PC-3 (cell line): ENCODE results near the gene AKAP6. TPM values are rescaled to one million over a fixed set of nuclear protein-coding genes. Genes with fewer than 3 reads are reported as not detected.
A peak's percentile ranks its signal among the peaks of the same experiment; 100 is the strongest.

Experiments used
- ATAC-seq: fragments of 200-7000 bp; cut with Tn5 transposase; 2 replicates; pipeline ENCODE4 v1.9.1; 2020; ENCODE audit warnings: mild to moderate bottlenecking, moderate library complexity
- BruUV-seq: library from RNA; stranded (reverse); fragments of 400-500 nt; replicated peaks from 2 replicates; lab custom pipeline; 2021; lab: Mats Ljungman, UMichigan
- CTCF ChIA-PET: fragments of 300-600 bp; sonication (Branson Sonifier 250); formaldehyde crosslinking; loops from one replicate; lab custom pipeline; 2022; ENCODE audit warnings: antibody characterized with exemption; lab: Charles Lee
- POLR2A ChIA-PET: fragments of 300-600 bp; sonication (Branson Sonifier 250); formaldehyde crosslinking; loops from one replicate; lab custom pipeline; 2022; ENCODE audit warnings: antibody characterized with exemption; ENCODE audit not compliant: unreplicated experiment; lab: Charles Lee
- DNase-seq: peaks from one replicate; pipeline ENCODE4 v3.0.0-alpha.2; 2015
- H2AFZ ChIP-seq: fragments of 300-600 bp; sonication (generic); 2 replicates; pipeline ENCODE4 v1.6.0; 2016; ENCODE audit warnings: antibody characterized with exemption, low read length
- H3F3A ChIP-seq: fragments of 300-600 bp; sonication (generic); one replicate; pipeline ENCODE4 v1.6.0; 2017; ENCODE audit warnings: antibody characterized with exemption, low read length, control low read depth, mild to moderate bottlenecking; ENCODE audit not compliant: unreplicated experiment
- H3K27ac ChIP-seq: fragments of 300-600 bp; sonication (generic); 2 replicates; pipeline ENCODE4 v1.5.1; 2016; ENCODE audit warnings: mild to moderate bottlenecking, low read length
- H3K27me3 ChIP-seq: fragments of 300-600 bp; sonication (generic); 2 replicates; pipeline ENCODE4 v1.6.1; 2016; ENCODE audit warnings: low read length, mixed read lengths
- H3K36me3 ChIP-seq: fragments of 300-600 bp; sonication (generic); 2 replicates; pipeline ENCODE4 v1.6.1; 2016; ENCODE audit warnings: low read depth, mixed run types, low read length, mixed read lengths
- H3K4me1 ChIP-seq: fragments of 300-600 bp; sonication (generic); 2 replicates; pipeline ENCODE4 v1.5.1; 2016; ENCODE audit warnings: low read length; ENCODE audit not compliant: insufficient read depth
- H3K4me2 ChIP-seq: fragments of 300-600 bp; sonication (generic); 2 replicates; pipeline ENCODE4 v1.6.0; 2016; ENCODE audit warnings: low read length
- H3K4me3 ChIP-seq: fragments of 300-600 bp; sonication (generic); 2 replicates; pipeline ENCODE4 v1.5.1; 2016; ENCODE audit warnings: mild to moderate bottlenecking, low read length, mixed read lengths
- H3K79me2 ChIP-seq: fragments of 300-600 bp; sonication (generic); 2 replicates; pipeline ENCODE4 v1.6.1; 2017; ENCODE audit warnings: low read length, mixed read lengths
- H3K9ac ChIP-seq: fragments of 300-600 bp; sonication (generic); 2 replicates; pipeline ENCODE4 v1.6.0; 2016; ENCODE audit warnings: mild to moderate bottlenecking, low read length
- H3K9me2 ChIP-seq: fragments of 300-600 bp; sonication (generic); replicated peaks from 2 replicates; pipeline ENCODE4 v1.6.1; 2016; ENCODE audit warnings: mixed run types, low read length, mixed read lengths
- H3K9me3 ChIP-seq: fragments of 300-600 bp; sonication (generic); 2 replicates; pipeline ENCODE4 v1.6.1; 2016; ENCODE audit warnings: low read length, mixed read lengths
- H4K20me1 ChIP-seq: fragments of 300-600 bp; sonication (generic); 2 replicates; pipeline ENCODE4 v1.6.1; 2016; ENCODE audit warnings: low read length, mixed read lengths
- EZH2 ChIP-seq: fragments of 300-600 bp; sonication (generic); IDR thresholded peaks from one replicate; pipeline ENCODE4 v1.6.1; 2017; ENCODE audit warnings: antibody characterized with exemption, mild to moderate bottlenecking, low read length; ENCODE audit not compliant: unreplicated experiment
- EZH2phosphoT487 ChIP-seq: fragments of 300-600 bp; sonication (generic); IDR thresholded peaks from 2 replicates; pipeline ENCODE4 v1.6.1; 2018; ENCODE audit warnings: mild to moderate bottlenecking, antibody characterized with exemption, low read length, borderline replicate concordance
- intact Hi-C: fragments of 100-400 bp; cut with micrococcal nuclease; formaldehyde crosslinking; loops from 2 replicates; pipeline ENCODE4 v1.9.0; 2023
- total RNA-seq: library from RNA; depleted of rRNA; stranded (reverse); fragments of >200 nt; gene quantifications from 2 replicates; pipeline ENCODE4 v1.2.3, GENCODE V29; 2014
- TF ChIP-seq, protein P1 (sequence below): fragments of 300-600 bp; sonication (generic); conservative IDR thresholded peaks from 2 replicates; pipeline ENCODE4 v1.5.1; 2017; ENCODE audit warnings: antibody characterized with exemption, low read depth, mild to moderate bottlenecking, low read length

Gene AKAP6
- total RNA-seq, 1 experiment from 2014 or later = 1.5 TPM

DNA sequence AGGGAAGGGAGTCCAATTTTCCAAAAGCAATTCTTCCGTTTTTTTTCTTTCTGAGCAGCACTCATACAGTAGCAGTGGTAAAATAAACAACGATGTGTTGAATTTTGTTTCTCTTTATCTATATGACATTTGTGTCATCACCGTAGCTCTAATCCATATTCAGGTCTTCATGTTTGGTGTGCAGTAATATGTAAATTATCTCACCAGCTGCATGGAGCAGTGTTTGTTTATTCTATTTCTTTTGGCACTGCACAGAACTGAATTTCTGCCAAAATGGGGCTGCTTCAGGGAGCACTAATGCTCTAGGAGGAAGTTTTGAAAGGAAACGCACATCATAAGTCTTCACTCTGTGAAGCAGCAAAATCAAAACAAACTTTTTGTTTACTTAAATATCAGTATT is 479.5 kb downstream of the AKAP6 start:
- ChIA-PET POLR2A (no interaction called here), CTCF (interaction anchor here (0.6 kb wide), 1 partner anchor 256 kb away, joined by 3 read pairs; no protein-coding TSS in a partner anchor)
- BruUV-seq = no TSS peak
- H3K9me2 ChIP-seq = no peaks in the 10 kb centered on the region
- ATAC-seq (peak; percentile 89), DNase-seq (peak; percentile 51)
- peak overlapping the region; percentile 31; the same call in 1 of the 2 replicates for H2AFZ ChIP-seq
- no peaks in the 10 kb centered on the region for H3K79me2 ChIP-seq
- no peak overlapping the region for H3K4me3 ChIP-seq
- peak overlapping the region; percentile 45 for H3K4me2 ChIP-seq
- 0 out of 2 replicates have a peak, but pooled peaks cover 3% of the 10 kb centered on the region for H3K4me1 ChIP-seq
- no peaks in the 10 kb centered on the region for H3K27me3 ChIP-seq
- H4K20me1 ChIP-seq = no peaks in the 10 kb centered on the region
- no peak overlapping the region for H3K9ac ChIP-seq
- intact Hi-C loops = no loop called here
- no peak for TF ChIP-seq EZH2phosphoT487
- TF ChIP-seq, protein P1, sequence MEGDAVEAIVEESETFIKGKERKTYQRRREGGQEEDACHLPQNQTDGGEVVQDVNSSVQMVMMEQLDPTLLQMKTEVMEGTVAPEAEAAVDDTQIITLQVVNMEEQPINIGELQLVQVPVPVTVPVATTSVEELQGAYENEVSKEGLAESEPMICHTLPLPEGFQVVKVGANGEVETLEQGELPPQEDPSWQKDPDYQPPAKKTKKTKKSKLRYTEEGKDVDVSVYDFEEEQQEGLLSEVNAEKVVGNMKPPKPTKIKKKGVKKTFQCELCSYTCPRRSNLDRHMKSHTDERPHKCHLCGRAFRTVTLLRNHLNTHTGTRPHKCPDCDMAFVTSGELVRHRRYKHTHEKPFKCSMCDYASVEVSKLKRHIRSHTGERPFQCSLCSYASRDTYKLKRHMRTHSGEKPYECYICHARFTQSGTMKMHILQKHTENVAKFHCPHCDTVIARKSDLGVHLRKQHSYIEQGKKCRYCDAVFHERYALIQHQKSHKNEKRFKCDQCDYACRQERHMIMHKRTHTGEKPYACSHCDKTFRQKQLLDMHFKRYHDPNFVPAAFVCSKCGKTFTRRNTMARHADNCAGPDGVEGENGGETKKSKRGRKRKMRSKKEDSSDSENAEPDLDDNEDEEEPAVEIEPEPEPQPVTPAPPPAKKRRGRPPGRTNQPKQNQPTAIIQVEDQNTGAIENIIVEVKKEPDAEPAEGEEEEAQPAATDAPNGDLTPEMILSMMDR = no peak
- TF ChIP-seq EZH2 = no peak
- no peak overlapping the region for H3K27ac ChIP-seq
- no peaks in the 10 kb centered on the region for H3K36me3 ChIP-seq
- H3K9me3 ChIP-seq = peaks cover 20% of the 10 kb centered on the region
- H3F3A ChIP-seq = no peaks in the 10 kb centered on the region

DNA sequence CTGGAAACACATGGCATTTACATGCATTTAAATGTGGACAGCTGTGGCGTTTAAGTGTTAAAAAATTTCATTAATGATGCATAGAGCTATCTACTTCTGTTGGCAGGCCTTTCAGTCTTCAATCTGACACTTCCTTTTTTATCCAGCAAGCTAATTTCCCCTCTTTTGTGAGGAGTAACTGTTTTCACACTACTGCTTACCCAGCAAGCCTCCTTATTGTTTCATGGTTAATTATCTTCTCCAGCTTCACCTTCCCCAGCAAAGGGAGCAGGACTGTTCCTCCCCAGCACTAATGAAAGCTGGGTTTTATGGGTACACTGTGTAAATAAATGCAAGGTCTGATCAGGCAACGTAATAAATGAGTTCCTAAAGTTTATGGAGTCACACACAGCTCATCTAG is 480.2 kb downstream of the AKAP6 start:
- no peak overlapping the region for H2AFZ ChIP-seq
- TF ChIP-seq EZH2phosphoT487 (no peak), EZH2 (no peak)
- TF ChIP-seq, protein P1 = no peak
- no peaks in the 10 kb centered on the region for H3K36me3 ChIP-seq
- H3K27me3 ChIP-seq = no peaks in the 10 kb centered on the region
- no peak overlapping the region for H3K27ac ChIP-seq
- DNase-seq (no peak), ATAC-seq (peak; percentile 35; the same call in 1 of the 2 replicates)
- intact Hi-C loops = no loop called here
- 0 out of 2 replicates have a peak, but pooled peaks cover 3% of the 10 kb centered on the region for H3K4me1 ChIP-seq
- H3K9me2 ChIP-seq = no peaks in the 10 kb centered on the region
- H3F3A ChIP-seq = no peaks in the 10 kb centered on the region
- peak overlapping the region; percentile 45; the same call in 1 of the 2 replicates for H3K4me2 ChIP-seq
- ChIA-PET POLR2A (interaction anchor here (0.7 kb wide), 1 partner anchor 348 kb away, joined by 8 read pairs; no protein-coding TSS in a partner anchor), CTCF (no interaction called here)
- no peak overlapping the region for H3K9ac ChIP-seq
- BruUV-seq = no TSS peak
- H4K20me1 ChIP-seq = no peaks in the 10 kb centered on the region
- H3K4me3 ChIP-seq = no peak overlapping the region
- H3K79me2 ChIP-seq = no peaks in the 10 kb centered on the region
- H3K9me3 ChIP-seq = peaks cover 14% of the 10 kb centered on the region

DNA sequence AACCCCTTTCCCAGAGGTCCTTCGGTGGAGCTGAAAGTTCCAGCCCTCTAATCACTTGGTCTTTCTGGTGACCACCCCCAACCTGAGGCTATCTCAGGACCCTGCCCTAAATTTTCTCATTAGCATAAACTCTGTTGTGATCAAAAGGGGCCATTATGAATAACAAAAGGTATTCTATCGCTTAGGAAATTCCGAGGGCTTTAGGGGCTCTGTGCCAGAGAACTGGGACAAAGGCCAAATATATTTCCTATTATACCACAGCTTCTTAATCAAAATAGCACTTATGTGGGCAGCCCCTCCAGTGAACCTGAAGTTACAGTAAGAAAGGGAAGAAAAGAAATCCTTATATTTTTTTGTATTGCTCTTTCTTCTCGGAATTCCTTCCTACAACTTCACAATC is 484.3 kb downstream of the AKAP6 start:
- no TSS peak for BruUV-seq
- Histone ChIP-seq H3K27ac (no peak overlapping the region), H3K4me3 (no peak overlapping the region), H4K20me1 (no peaks in the 10 kb centered on the region), H3K79me2 (no peaks in the 10 kb centered on the region), H3K4me1 (0 out of 2 replicates have a peak, but pooled peaks cover under 1% of the 10 kb centered on the region), H2AFZ (no peak overlapping the region), H3K9ac (no peak overlapping the region), H3K9me2 (no peaks in the 10 kb centered on the region), H3K9me3 (no peaks in the 10 kb centered on the region), H3K27me3 (no peaks in the 10 kb centered on the region), H3K36me3 (no peaks in the 10 kb centered on the region), H3F3A (no peaks in the 10 kb centered on the region), H3K4me2 (no peak overlapping the region)
- TF ChIP-seq, protein P1 = no peak
- TF ChIP-seq EZH2phosphoT487 (no peak), EZH2 (no peak)
- intact Hi-C loops = no loop called here
- ChIA-PET POLR2A (no interaction called here), CTCF (no interaction called here)
- no peak for DNase-seq
- ATAC-seq = no peak
